GM12801 (cell line): ENCODE measurements around the gene ADH1A.

Experiments used
- CTCF ChIP-seq: IDR thresholded peaks from one replicate; pipeline ENCODE4 v1.5.1; 2011; ENCODE audit warnings: control low read depth; ENCODE audit not compliant: insufficient read length; ENCODE audit errors: extremely low read depth

The ADH1A gene

DNA sequence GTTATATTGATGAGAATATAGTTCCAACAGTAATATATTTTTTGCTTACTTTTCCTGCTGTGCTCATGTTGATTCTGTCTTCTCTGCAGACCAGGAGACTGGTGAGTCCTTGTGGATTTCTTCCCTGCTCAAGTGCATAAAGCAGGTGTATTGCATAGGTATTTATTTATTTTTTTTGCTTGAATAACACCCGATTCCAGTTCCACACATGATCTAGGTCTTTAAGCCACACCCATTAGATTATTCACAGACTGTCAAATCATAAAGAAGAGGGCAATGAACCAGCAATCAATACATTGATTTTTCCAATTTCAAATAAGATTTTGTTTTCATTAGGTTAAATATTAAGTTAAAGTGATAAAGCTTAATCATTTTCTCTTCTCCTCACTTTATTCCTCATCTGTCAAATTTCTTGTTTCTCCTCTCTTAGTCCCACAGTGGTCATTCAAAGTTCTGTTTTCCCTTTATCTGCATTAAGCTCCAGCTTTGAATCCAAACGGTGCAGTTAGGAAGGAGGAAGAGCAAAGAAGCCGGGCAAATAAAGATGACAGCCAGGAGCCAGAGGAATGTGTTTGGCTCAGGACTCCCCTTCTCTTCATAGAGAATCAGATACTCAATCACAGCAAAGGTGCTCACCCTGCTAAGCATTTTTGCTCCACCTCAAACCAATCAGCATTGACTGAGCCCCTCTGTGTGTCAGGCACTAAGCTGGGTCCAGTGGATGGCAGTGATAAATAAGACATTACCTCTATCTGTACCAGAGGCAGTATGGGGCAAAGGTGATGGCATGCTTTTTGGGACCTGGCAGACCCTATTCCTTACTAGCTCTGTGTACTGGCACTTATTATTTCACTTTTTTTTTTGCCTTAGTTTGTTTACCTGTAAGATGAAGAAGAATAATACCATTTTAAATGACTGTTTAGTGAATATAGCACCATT lies at the start of gene ADH1A:
Gene ADH1A, minus strand, starts transcription at position 138 of the 939 bp plus-strand sequence. Its CDS starts 71 bp downstream, at position 67.
- no peak for TF ChIP-seq CTCF

- TF ChIP-seq CTCF = no peak
Measured at GRCh38 chr4:99339172-99339571, 48.4 kb upstream of the ADH1A start.

DNA sequence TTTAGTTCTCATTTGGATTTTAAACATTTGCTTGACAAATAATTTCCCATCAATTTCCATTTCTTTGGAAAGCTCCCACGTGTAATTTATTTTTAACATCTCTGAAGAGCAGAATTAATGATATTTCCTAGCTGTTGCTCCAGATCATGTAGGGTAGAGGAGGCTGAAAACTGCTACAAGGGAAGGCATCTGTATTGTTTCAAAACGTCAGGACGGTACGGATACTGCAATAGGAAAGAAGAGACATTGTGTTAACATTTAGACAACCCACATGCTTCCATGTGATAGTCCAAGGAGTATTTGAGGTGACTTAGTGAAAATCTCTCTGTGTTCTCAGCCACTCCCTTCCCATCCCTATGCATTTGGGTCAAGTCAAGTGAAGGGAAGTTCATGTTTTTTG lies 45.8 kb upstream of the ADH1A start:
- TF ChIP-seq CTCF = no peak

- no peak for TF ChIP-seq CTCF
Measured at GRCh38 chr4:99334880-99335279, 44.1 kb upstream of the ADH1A start.

GRCh38 chr4:99330648-99331047 lies 39.9 kb upstream of the ADH1A start:
- no peak for TF ChIP-seq CTCF

DNA sequence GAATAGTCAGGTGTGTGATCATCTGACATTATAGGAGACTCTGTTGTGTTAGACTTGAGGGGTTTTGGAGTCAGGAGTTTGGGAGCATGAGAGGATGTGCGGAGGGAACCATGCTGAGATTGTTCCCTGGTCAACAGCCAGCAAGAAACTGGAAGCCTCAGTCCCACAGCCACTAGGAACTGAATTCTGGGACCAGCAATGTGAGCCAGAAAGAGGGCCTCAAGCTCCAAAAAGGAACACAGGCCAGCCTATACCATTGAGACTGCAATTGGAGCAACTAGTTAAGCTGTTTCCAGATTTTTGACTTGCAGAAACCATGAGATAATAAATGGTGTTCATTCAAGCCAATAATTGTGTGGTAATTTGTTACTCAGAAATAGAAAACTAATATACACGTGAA lies 39.1 kb upstream of the ADH1A start:
- TF ChIP-seq CTCF = no peak

DNA sequence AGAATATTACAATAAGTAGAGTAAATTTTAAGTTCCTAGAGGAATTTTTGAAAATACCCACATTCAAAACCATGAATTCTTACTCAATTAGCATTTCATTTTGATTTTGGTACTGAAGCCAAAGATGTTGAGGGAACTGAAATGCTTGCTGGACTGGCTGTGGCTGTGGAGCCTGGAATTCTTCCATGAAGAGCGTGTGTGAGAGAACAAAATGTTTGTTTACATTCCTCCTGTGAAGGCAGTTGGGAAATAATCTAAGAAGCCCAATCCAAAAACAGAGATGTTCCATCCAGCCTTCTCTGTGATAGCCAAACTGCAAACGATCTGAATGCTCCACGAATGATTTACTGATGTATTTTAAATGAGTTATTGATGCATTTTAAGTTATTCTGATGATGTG lies 34.2 kb upstream of the ADH1A start:
- no peak for TF ChIP-seq CTCF
